GM06990 (cell line): ENCODE data around the gene NEB.

ENCODE experiments used
- DNase-seq: peaks from one replicate; pipeline ENCODE4 v3.0.0-alpha.2; 2011; ENCODE audit not compliant: insufficient read length; ENCODE audit errors: extremely low read depth
- H3K27me3 ChIP-seq: replicated peaks from 2 replicates; pipeline ENCODE4 v1.6.0; 2011; ENCODE audit warnings: low read length; ENCODE audit not compliant: control insufficient read depth, insufficient read depth
- H3K36me3 ChIP-seq: 2 replicates; pipeline ENCODE4 v1.5.1; 2011; ENCODE audit warnings: low read length; ENCODE audit not compliant: control insufficient read depth, insufficient read depth
- H3K4me3 ChIP-seq: replicated peaks from 2 replicates; pipeline ENCODE4 v1.5.1; 2011; ENCODE audit warnings: low read depth, mild to moderate bottlenecking, control low read depth, low read length
- CTCF ChIP-seq: IDR thresholded peaks from 2 replicates; pipeline ENCODE4 v1.5.1; 2011; ENCODE audit warnings: low read length, control low read depth, mild to moderate bottlenecking, inconsistent platforms; ENCODE audit not compliant: insufficient read depth, poor library complexity, severe bottlenecking

Gene NEB

GRCh38 chr2:151733771-151734672, at the start of gene NEB:
NEB (minus strand) TSS chr2:151734476; CDS start chr2:151733156, 1,320 bp downstream.
- no peaks in the 10 kb centered on the region for H3K36me3 ChIP-seq
- no peaks in the 10 kb centered on the region; the same call in 1 of the 2 replicates for H3K27me3 ChIP-seq
- DNase-seq: no peak
- TF ChIP-seq CTCF: no peak
- no peak within 1 kb of the TSS for H3K4me3 ChIP-seq

GRCh38 chr2:151783133-151783520, 48.9 kb upstream of the NEB start:
- no peak for DNase-seq
- no peak overlapping the region for H3K4me3 ChIP-seq
- no peak for TF ChIP-seq CTCF
- H3K36me3 ChIP-seq: peaks cover 8% of the 10 kb centered on the region
- no peaks in the 10 kb centered on the region for H3K27me3 ChIP-seq

- TF ChIP-seq CTCF: no peak
- no peaks in the 10 kb centered on the region for H3K27me3 ChIP-seq
- H3K4me3 ChIP-seq: no peak overlapping the region
- no peak for DNase-seq
- peaks cover 8% of the 10 kb centered on the region for H3K36me3 ChIP-seq
Measured at GRCh38 chr2:151782378-151783132, 48.3 kb upstream of the NEB start.

GRCh38 chr2:151781642-151782041, 47.4 kb upstream of the NEB start:
- no peak for DNase-seq
- Histone ChIP-seq H3K4me3 (no peak overlapping the region), H3K27me3 (no peaks in the 10 kb centered on the region), H3K36me3 (peaks cover 8% of the 10 kb centered on the region)
- no peak for TF ChIP-seq CTCF

- no peak for TF ChIP-seq CTCF
- no peak for DNase-seq
- Histone ChIP-seq H3K36me3 (peaks cover 8% of the 10 kb centered on the region), H3K27me3 (no peaks in the 10 kb centered on the region), H3K4me3 (no peak overlapping the region)
Measured at GRCh38 chr2:151780938-151781337, 46.7 kb upstream of the NEB start.
